ENCODE measurements around the gene L3MBTL4.

Gene L3MBTL4

GRCh38 chr18:6205706-6206105, 209.0 kb downstream of the L3MBTL4 start:
- TF ChIP-seq PATZ1 (CRISPR knock-in tag; IDR thresholded peaks at IDR 0.05; ENCODE audit: borderline replicate concordance) = no peak
- no peak for TF ChIP-seq ZC3H10 (CRISPR knock-in tag; IDR thresholded peaks at IDR 0.05)
- no peak for TF ChIP-seq ESRRG (CRISPR knock-in tag; IDR thresholded peaks at IDR 0.05)
- no peak for TF ChIP-seq RARB (CRISPR knock-in tag; IDR thresholded peaks at IDR 0.05)
- TF ChIP-seq GLIS3 (CRISPR knock-in tag; IDR thresholded peaks at IDR 0.05) = no peak
- no peak for TF ChIP-seq SNAI2 (CRISPR knock-in tag; IDR thresholded peaks at IDR 0.05)
- TF ChIP-seq CSDC2 (CRISPR knock-in tag; IDR thresholded peaks at IDR 0.05) = no peak
- no peak for TF ChIP-seq ZNF8 (CRISPR knock-in tag; IDR thresholded peaks at IDR 0.05)
- TF ChIP-seq, protein P1, sequence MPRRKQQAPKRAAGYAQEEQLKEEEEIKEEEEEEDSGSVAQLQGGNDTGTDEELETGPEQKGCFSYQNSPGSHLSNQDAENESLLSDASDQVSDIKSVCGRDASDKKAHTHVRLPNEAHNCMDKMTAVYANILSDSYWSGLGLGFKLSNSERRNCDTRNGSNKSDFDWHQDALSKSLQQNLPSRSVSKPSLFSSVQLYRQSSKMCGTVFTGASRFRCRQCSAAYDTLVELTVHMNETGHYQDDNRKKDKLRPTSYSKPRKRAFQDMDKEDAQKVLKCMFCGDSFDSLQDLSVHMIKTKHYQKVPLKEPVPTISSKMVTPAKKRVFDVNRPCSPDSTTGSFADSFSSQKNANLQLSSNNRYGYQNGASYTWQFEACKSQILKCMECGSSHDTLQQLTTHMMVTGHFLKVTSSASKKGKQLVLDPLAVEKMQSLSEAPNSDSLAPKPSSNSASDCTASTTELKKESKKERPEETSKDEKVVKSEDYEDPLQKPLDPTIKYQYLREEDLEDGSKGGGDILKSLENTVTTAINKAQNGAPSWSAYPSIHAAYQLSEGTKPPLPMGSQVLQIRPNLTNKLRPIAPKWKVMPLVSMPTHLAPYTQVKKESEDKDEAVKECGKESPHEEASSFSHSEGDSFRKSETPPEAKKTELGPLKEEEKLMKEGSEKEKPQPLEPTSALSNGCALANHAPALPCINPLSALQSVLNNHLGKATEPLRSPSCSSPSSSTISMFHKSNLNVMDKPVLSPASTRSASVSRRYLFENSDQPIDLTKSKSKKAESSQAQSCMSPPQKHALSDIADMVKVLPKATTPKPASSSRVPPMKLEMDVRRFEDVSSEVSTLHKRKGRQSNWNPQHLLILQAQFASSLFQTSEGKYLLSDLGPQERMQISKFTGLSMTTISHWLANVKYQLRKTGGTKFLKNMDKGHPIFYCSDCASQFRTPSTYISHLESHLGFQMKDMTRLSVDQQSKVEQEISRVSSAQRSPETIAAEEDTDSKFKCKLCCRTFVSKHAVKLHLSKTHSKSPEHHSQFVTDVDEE (CRISPR knock-in tag; IDR thresholded peaks at IDR 0.05) = no peak
- no peak for TF ChIP-seq ZFP30 (CRISPR knock-in tag; IDR thresholded peaks at IDR 0.05)
- TF ChIP-seq ZFP3 (CRISPR knock-in tag; IDR thresholded peaks at IDR 0.05) = no peak
- no peak for TF ChIP-seq TOX (CRISPR knock-in tag; IDR thresholded peaks at IDR 0.05; ENCODE audit: borderline replicate concordance)
- no peak for ATAC-seq

DNA sequence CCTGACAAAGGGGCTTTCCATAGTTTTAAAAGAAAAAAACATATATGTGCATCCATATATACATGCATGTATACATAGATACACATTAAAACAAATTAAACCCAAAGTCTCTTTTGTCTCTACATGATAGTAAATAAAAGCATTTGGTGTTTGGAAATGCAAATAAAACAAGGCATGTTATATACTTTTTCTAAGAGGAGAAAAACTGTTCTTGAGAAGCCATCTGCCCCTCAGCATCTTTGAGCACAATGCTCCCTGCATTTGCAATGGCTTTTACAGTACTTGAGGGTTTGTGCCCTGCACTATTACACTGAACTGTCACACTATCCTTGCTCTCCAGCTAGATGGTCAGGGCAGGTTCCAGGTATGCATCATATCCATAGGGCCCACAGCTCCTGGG, 210.2 kb downstream of the L3MBTL4 start:
- TF ChIP-seq CSDC2 (CRISPR knock-in tag; IDR thresholded peaks at IDR 0.05) (no peak), ISL1 (CRISPR knock-in tag; IDR thresholded peaks at IDR 0.05) (no peak)
- no peak for ATAC-seq

DNA sequence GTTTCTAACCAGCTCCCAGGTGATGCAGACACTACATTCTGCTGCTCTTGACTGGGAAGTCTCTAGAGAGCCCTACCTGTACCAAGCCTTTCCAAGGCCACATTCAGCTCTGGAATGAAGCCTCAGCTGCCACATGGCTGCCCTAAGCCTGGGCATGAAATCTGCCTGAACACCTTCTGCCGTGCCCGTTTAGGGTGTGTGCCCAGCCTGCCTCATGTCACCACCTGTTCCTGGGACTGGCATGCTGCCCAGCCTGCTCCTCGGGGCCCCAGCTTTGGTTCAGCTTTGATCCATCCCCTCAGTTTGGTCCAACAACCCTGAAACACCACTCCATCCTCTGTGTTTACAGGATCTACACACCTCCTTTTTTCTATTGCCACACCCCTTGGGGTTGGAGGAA, 210.9 kb downstream of the L3MBTL4 start:
- TF ChIP-seq ZC3H10 (CRISPR knock-in tag; IDR thresholded peaks at IDR 0.05) (no peak), RARB (CRISPR knock-in tag; IDR thresholded peaks at IDR 0.05) (no peak), TOX (CRISPR knock-in tag; IDR thresholded peaks at IDR 0.05; ENCODE audit: borderline replicate concordance) (no peak), ZNF8 (CRISPR knock-in tag; IDR thresholded peaks at IDR 0.05) (no peak), SNAI2 (CRISPR knock-in tag; IDR thresholded peaks at IDR 0.05) (no peak), PATZ1 (CRISPR knock-in tag; IDR thresholded peaks at IDR 0.05; ENCODE audit: borderline replicate concordance) (no peak), ESRRG (CRISPR knock-in tag; IDR thresholded peaks at IDR 0.05) (no peak), TCF4 (CRISPR knock-in tag; IDR thresholded peaks at IDR 0.05; ENCODE audit: borderline replicate concordance) (no peak), BACH2 (CRISPR knock-in tag; IDR thresholded peaks at IDR 0.05; ENCODE audit: borderline replicate concordance) (no peak), GLIS3 (CRISPR knock-in tag; IDR thresholded peaks at IDR 0.05) (no peak), CSDC2 (CRISPR knock-in tag; IDR thresholded peaks at IDR 0.05) (no peak), ZFP3 (CRISPR knock-in tag; IDR thresholded peaks at IDR 0.05) (no peak)
- TF ChIP-seq, protein P1 (CRISPR knock-in tag; IDR thresholded peaks at IDR 0.05) = no peak
- TF ChIP-seq, protein P2, sequence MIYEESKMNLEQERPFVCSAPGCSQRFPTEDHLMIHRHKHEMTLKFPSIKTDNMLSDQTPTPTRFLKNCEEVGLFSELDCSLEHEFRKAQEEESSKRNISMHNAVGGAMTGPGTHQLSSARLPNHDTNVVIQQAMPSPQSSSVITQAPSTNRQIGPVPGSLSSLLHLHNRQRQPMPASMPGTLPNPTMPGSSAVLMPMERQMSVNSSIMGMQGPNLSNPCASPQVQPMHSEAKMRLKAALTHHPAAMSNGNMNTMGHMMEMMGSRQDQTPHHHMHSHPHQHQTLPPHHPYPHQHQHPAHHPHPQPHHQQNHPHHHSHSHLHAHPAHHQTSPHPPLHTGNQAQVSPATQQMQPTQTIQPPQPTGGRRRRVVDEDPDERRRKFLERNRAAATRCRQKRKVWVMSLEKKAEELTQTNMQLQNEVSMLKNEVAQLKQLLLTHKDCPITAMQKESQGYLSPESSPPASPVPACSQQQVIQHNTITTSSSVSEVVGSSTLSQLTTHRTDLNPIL (CRISPR knock-in tag; IDR thresholded peaks at IDR 0.05; ENCODE audit: low read depth) = no peak
- no peak for ATAC-seq

- ATAC-seq = no peak
- TF ChIP-seq SNAI2 (CRISPR knock-in tag; IDR thresholded peaks at IDR 0.05) (no peak), ZC3H10 (CRISPR knock-in tag; IDR thresholded peaks at IDR 0.05) (no peak), ESRRG (CRISPR knock-in tag; IDR thresholded peaks at IDR 0.05) (no peak), PPARA (CRISPR knock-in tag; IDR thresholded peaks at IDR 0.05; ENCODE audit: borderline replicate concordance) (no peak), ZNF8 (CRISPR knock-in tag; IDR thresholded peaks at IDR 0.05) (no peak)
- TF ChIP-seq, protein P3, sequence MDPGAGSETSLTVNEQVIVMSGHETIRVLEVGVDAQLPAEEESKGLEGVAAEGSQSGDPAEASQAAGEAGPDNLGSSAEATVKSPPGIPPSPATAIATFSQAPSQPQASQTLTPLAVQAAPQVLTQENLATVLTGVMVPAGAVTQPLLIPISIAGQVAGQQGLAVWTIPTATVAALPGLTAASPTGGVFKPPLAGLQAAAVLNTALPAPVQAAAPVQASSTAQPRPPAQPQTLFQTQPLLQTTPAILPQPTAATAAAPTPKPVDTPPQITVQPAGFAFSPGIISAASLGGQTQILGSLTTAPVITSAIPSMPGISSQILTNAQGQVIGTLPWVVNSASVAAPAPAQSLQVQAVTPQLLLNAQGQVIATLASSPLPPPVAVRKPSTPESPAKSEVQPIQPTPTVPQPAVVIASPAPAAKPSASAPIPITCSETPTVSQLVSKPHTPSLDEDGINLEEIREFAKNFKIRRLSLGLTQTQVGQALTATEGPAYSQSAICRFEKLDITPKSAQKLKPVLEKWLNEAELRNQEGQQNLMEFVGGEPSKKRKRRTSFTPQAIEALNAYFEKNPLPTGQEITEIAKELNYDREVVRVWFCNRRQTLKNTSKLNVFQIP (CRISPR knock-in tag; IDR thresholded peaks at IDR 0.05; ENCODE audit: borderline replicate concordance, low read depth) = no peak
- TF ChIP-seq, protein P2 (CRISPR knock-in tag; IDR thresholded peaks at IDR 0.05; ENCODE audit: low read depth) = no peak
These were observed 211.8 kb downstream of the L3MBTL4 start for GRCh38 chr18:6202861-6203260.
